Measurements from ENCODE around the gene TICAM2.

- TF ChIP-seq POLR2AphosphoS5 (IDR thresholded peaks at IDR 0.05; ENCODE audit: low read depth, low read length) (no peak), TAF1 (IDR thresholded peaks at IDR 0.05; ENCODE audit: borderline replicate concordance, insufficient read depth, low read length) (no peak)
- TF ChIP-seq, protein P1, sequence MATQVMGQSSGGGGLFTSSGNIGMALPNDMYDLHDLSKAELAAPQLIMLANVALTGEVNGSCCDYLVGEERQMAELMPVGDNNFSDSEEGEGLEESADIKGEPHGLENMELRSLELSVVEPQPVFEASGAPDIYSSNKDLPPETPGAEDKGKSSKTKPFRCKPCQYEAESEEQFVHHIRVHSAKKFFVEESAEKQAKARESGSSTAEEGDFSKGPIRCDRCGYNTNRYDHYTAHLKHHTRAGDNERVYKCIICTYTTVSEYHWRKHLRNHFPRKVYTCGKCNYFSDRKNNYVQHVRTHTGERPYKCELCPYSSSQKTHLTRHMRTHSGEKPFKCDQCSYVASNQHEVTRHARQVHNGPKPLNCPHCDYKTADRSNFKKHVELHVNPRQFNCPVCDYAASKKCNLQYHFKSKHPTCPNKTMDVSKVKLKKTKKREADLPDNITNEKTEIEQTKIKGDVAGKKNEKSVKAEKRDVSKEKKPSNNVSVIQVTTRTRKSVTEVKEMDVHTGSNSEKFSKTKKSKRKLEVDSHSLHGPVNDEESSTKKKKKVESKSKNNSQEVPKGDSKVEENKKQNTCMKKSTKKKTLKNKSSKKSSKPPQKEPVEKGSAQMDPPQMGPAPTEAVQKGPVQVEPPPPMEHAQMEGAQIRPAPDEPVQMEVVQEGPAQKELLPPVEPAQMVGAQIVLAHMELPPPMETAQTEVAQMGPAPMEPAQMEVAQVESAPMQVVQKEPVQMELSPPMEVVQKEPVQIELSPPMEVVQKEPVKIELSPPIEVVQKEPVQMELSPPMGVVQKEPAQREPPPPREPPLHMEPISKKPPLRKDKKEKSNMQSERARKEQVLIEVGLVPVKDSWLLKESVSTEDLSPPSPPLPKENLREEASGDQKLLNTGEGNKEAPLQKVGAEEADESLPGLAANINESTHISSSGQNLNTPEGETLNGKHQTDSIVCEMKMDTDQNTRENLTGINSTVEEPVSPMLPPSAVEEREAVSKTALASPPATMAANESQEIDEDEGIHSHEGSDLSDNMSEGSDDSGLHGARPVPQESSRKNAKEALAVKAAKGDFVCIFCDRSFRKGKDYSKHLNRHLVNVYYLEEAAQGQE (IDR thresholded peaks at IDR 0.05; ENCODE audit: insufficient read depth in 1 of 2, low read depth in 2 of 2, low read length in 2 of 2) = no peak
These were observed 14.6 kb upstream of the TICAM2 start for GRCh38 chr5:115616892-115617291.
